Stimulated activated naive B cell treated with anti-CD40 and anti-IgM and Interleukin-4, amounts not matched to agents 10 μg/mL and 1 μg/mL and 100 μg/mL, for 72 hours (primary cell): Measurements from ENCODE around the gene KCNJ13.
"Not testable (repeated sequence)": the region's sequence is repeated elsewhere in the genome, so short reads cannot be mapped to it uniquely, and the experiment has no call there.

ENCODE experiments used
- ATAC-seq, 2 donors: fragments of 150-1000 bp; cut with Tn5 transposase; replicated peaks; 2 replicates each; pipeline ENCODE4 v1.10.0; 2021; ENCODE audit warnings: moderate library complexity in 1 of 2
- DNase-seq: peaks from one replicate; pipeline ENCODE4 v3.0.0; 2021
- H3K27ac Mint-ChIP-seq: one replicate; pipeline ENCODE4 v1.8.0; 2022; ENCODE audit warnings: mild to moderate bottlenecking, mixed read lengths
- H3K27me3 Mint-ChIP-seq, 2 donors: one replicate each; pipeline ENCODE4 v1.8.0; 2022; ENCODE audit warnings: mixed read lengths in 2 of 2
- H3K36me3 Mint-ChIP-seq, 2 donors: one replicate each; pipeline ENCODE4 v1.8.0; 2022; ENCODE audit warnings: mixed read lengths in 2 of 2, mild to moderate bottlenecking in 1 of 2
- H3K4me1 Mint-ChIP-seq, 2 donors: one replicate each; pipeline ENCODE4 v1.8.0; 2022; ENCODE audit warnings: mixed read lengths in 2 of 2, mild to moderate bottlenecking in 1 of 2
- H3K4me3 Mint-ChIP-seq, 2 donors: one replicate each; pipeline ENCODE4 v1.8.0; 2022; ENCODE audit warnings: mild to moderate bottlenecking in 2 of 2, mixed read lengths in 2 of 2, moderate library complexity in 1 of 2
- H3K9me3 Mint-ChIP-seq, 2 donors: one replicate each; pipeline ENCODE4 v1.8.0; 2022; ENCODE audit warnings: mixed read lengths in 2 of 2, mild to moderate bottlenecking in 1 of 2

The KCNJ13 gene

DNA sequence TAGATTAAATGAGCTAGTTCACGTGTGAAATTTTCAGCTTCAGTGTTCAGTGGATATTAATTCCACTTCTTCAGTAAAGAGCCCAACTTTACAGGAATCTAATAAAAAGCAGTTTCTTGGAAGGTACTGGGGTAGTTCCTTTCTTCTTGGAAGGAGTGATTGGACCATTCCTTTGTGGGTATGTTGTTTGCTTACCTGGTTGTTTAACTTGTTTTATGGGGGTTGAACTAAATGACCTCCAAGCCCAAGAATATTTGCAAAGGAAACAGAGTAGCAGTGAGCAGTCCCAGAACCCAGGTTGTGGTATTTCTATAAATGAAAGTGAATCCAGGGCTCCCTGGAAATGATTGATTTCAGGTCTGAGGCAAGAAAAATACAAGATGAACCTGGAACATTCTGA lies 31.4 kb downstream of the KCNJ13 start:
- no peak overlapping the region for H3K27ac Mint-ChIP-seq
- H3K36me3 Mint-ChIP-seq: peaks cover 16 to 37% of the 10 kb centered on the region in 2 donors
- H3K9me3 Mint-ChIP-seq: no peaks in the 10 kb centered on the region
- H3K4me1 Mint-ChIP-seq: peaks cover 6 to 17% of the 10 kb centered on the region in 2 donors
- DNase-seq: no peak
- no peaks in the 10 kb centered on the region for H3K27me3 Mint-ChIP-seq
- no peak for ATAC-seq
- no peak overlapping the region for H3K4me3 Mint-ChIP-seq

GRCh38 chr2:232741972-232742371 lies 34.4 kb downstream of the KCNJ13 start:
- DNase-seq (no peak), ATAC-seq (no peak)
- peaks cover 6 to 17% of the 10 kb centered on the region in 2 donors for H3K4me1 Mint-ChIP-seq
- no peaks in the 10 kb centered on the region for H3K9me3 Mint-ChIP-seq
- H3K4me3 Mint-ChIP-seq: no peak overlapping the region
- no peak overlapping the region for H3K27ac Mint-ChIP-seq
- no peaks in the 10 kb centered on the region for H3K27me3 Mint-ChIP-seq
- H3K36me3 Mint-ChIP-seq: peaks cover 15 to 29% of the 10 kb centered on the region in 2 donors

GRCh38 chr2:232741294-232741693 lies 35.1 kb downstream of the KCNJ13 start:
- H3K27me3 Mint-ChIP-seq: no peaks in the 10 kb centered on the region
- DNase-seq (no peak), ATAC-seq (no peak)
- peaks cover 6 to 17% of the 10 kb centered on the region in 2 donors for H3K4me1 Mint-ChIP-seq
- no peak overlapping the region for H3K4me3 Mint-ChIP-seq
- no peaks in the 10 kb centered on the region for H3K9me3 Mint-ChIP-seq
- H3K27ac Mint-ChIP-seq: no peak overlapping the region
- peaks cover 15 to 33% of the 10 kb centered on the region in 2 donors for H3K36me3 Mint-ChIP-seq

DNA sequence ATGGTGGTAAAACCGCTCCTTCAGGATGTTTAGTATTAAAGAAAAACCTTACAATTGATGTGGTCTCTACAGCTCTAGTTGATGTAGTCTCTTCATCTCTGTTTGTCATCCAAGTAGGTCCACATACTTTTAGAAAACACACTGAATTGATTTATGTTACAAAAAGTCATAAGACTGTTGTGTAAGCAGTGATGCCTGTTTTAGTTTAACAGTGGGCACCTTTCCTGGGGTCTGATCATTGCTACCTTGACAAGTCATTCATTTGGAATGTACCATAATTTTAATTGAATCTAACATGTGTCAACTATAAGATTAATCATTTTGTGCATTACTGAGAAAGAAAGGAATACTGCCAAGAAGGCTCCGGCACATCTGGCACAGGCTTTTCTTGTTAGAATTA lies 44.9 kb downstream of the KCNJ13 start:
- no peak overlapping the region for H3K4me3 Mint-ChIP-seq
- ATAC-seq: no peak
- no peaks in the 10 kb centered on the region for H3K27me3 Mint-ChIP-seq
- H3K27ac Mint-ChIP-seq: no peak overlapping the region
- H3K9me3 Mint-ChIP-seq: no peaks in the 10 kb centered on the region
- no peak for DNase-seq
- H3K36me3 Mint-ChIP-seq: peaks cover 26 to 38% of the 10 kb centered on the region in 2 donors
- peaks cover 4% of the 10 kb centered on the region in 2 donors for H3K4me1 Mint-ChIP-seq

DNA sequence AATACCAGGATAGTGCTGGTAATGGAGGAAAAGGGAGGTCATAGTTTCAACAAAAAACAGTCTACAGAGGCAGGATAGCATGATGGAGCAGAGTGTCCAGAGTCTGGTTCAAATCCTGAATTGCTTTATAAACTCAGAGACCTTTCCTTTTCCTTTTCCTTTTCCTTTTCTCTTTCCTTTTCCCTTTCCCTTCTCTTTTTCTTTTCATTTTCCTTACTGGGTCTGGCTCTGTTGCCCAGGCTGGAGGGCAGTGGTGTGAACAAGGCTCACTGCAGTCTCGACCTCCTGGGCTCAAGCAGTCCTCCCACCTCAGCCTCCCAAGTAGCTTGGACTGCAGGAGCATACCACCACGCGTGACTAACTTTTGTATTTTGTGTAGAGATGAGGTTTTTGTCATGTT lies 47.6 kb downstream of the KCNJ13 start:
- H3K36me3 Mint-ChIP-seq: peaks cover 35 to 47% of the 10 kb centered on the region in 2 donors

GRCh38 chr2:232723027-232723426 lies 53.3 kb downstream of the KCNJ13 start:
- Mint-ChIP-seq H3K9me3 (peaks cover 0 to 2% of the 10 kb centered on the region in 2 donors), H3K27me3 (no peaks in the 10 kb centered on the region), H3K4me3 (no peak overlapping the region)

More for the DNA sequence above, 47.6 kb downstream of the KCNJ13 start:
- H3K4me1 Mint-ChIP-seq: peaks cover 4% of the 10 kb centered on the region in 2 donors
- no peak overlapping the region for H3K27ac Mint-ChIP-seq
- no peaks in the 10 kb centered on the region for H3K27me3 Mint-ChIP-seq
- no peak overlapping the region for H3K4me3 Mint-ChIP-seq
- no peak for ATAC-seq
- no peak for DNase-seq
- no peaks in the 10 kb centered on the region for H3K9me3 Mint-ChIP-seq

DNA sequence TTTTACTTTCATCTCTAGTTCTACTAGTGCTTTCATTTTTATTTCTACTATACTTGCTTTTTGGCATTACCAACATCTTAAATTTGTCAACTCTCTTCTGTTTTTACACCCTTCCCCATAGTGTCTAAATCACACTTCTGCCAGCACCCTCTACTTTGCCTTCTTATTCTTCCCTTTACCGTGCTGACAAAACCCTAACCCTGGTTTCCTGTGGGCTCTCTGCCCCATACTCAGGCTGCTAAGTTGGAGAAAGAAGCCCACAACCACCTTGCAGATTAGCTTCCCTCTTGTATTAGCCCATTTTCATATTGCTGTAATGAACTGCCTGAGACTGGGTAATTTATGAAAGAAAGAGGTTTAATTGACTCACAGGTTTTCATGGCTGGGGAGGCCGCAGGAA lies 54.5 kb downstream of the KCNJ13 start:
- no peak overlapping the region for H3K4me3 Mint-ChIP-seq

More at GRCh38 chr2:232723027-232723426, 53.3 kb downstream of the KCNJ13 start:
- ATAC-seq (no peak), DNase-seq (no peak)
- Mint-ChIP-seq H3K36me3 (peaks cover 52 to 60% of the 10 kb centered on the region in 2 donors), H3K4me1 (peaks cover 12 to 35% of the 10 kb centered on the region in 2 donors), H3K27ac (no peak overlapping the region)

GRCh38 chr2:232721261-232721660 lies 55.1 kb downstream of the KCNJ13 start:
- H3K36me3 Mint-ChIP-seq: peaks cover 54 to 65% of the 10 kb centered on the region in 2 donors
- no peak overlapping the region for H3K4me3 Mint-ChIP-seq
- DNase-seq (no peak), ATAC-seq (no peak)
- no peak overlapping the region for H3K27ac Mint-ChIP-seq
- H3K4me1 Mint-ChIP-seq: peaks cover 14 to 43% of the 10 kb centered on the region in 2 donors
- H3K9me3 Mint-ChIP-seq: peaks cover 0 to 2% of the 10 kb centered on the region in 2 donors
- no peaks in the 10 kb centered on the region for H3K27me3 Mint-ChIP-seq

More for the DNA sequence above, 54.5 kb downstream of the KCNJ13 start:
- Mint-ChIP-seq H3K36me3 (peaks cover 50 to 61% of the 10 kb centered on the region in 2 donors), H3K27ac (no peak overlapping the region), H3K9me3 (peaks cover 0 to 2% of the 10 kb centered on the region in 2 donors), H3K27me3 (no peaks in the 10 kb centered on the region), H3K4me1 (peaks cover 14 to 38% of the 10 kb centered on the region in 2 donors)
- DNase-seq (no peak), ATAC-seq (no peak)

DNA sequence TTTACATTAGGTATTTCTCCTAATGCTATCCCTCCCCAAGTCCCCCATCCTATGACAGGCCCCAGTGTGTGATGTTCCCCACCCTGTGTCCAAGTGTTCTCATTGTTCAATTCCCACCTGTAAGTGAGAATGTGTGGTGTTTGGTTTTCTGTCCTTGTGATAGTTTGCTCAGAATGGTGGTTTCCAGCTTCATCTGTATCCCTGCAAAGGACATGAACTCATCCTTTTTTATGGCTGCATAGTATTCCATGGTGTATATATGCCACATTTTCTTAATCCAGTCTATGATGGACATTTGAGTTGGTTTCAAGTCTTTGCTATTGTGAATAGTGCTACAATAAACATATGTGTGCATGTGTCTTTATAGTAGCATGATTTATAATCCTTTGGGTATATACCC lies 56.3 kb downstream of the KCNJ13 start:
- H3K4me1 Mint-ChIP-seq: peaks cover 16 to 47% of the 10 kb centered on the region in 2 donors
- H3K4me3 Mint-ChIP-seq, ATAC-seq, H3K9me3 Mint-ChIP-seq, H3K27ac Mint-ChIP-seq, H3K27me3 Mint-ChIP-seq, DNase-seq: not testable (repeated sequence)
- H3K36me3 Mint-ChIP-seq: peaks cover 50 to 63% of the 10 kb centered on the region in 2 donors
